GM23338 (cell line): ENCODE results near the gene BAZ1B. TPM values are rescaled to one million over a fixed set of nuclear protein-coding genes. Genes with fewer than 3 reads are reported as not detected.

ENCODE experiments used
- CTCF ChIP-seq, 2 experiments: fragments of 200-600 bp in 1 of 2; sonication (generic) in 1 of 2; conservative IDR thresholded peaks; 2 replicates each; pipeline versions ENCODE4 v1.5.1 to v1.6.1; 2016 to 2017; ENCODE audit warnings: antibody characterized with exemption in 2 of 2, low read depth in 2 of 2, mild to moderate bottlenecking in 2 of 2, moderate library complexity in 1 of 2
- STAT1 ChIP-seq: IDR thresholded peaks from one replicate; pipeline ENCODE4 v1.6.1; 2016; ENCODE audit warnings: antibody characterized with exemption; ENCODE audit not compliant: unreplicated experiment
- ZNF114 ChIP-seq: fragments of 250-450 bp; sonication (Bioruptor Pico); IDR thresholded peaks from 2 replicates; pipeline ENCODE4 v1.5.0; 2020; ENCODE audit warnings: mild to moderate bottlenecking, moderate library complexity
- polyA plus RNA-seq: library from polyadenylated mRNA; unstranded; fragments of >200 nt; fragmentation: Nextera tagmentation; extraction: Ambion mirVana; gene quantifications from 2 replicates; pipeline ENCODE4 v1.2.1, GENCODE V29; 2016
- small RNA-seq: library from RNA; depleted of rRNA; stranded (forward); fragments of <200 nt; gene quantifications from one replicate; pipeline ENCODE3, GENCODE V24; 2014; ENCODE audit warnings: low replicate concordance
- total RNA-seq: library from RNA; depleted of rRNA; stranded (reverse); fragments of >200 nt; shearing (Covaris generic); gene quantifications from 2 replicates; pipeline ENCODE4 v1.2.3, GENCODE V29; 2014; rRNA removed

Gene BAZ1B
- total and polyA plus RNA-seq, 2 experiments from 2014 or later: 40.4 to 70.7 TPM

- no peak for TF ChIP-seq CTCF (conservative IDR thresholded peaks at IDR 0.05; ENCODE audit: low read depth in 2 of 2)
- no peak for TF ChIP-seq STAT1
- TF ChIP-seq ZNF114 (CRISPR knock-in tag): no peak
These were observed 130.7 kb downstream of the BAZ1B start (continued) for GRCh38 chr7:73391396-73391795.

Small RNA genes within 50 kb of the gene (small RNA-seq; reads per million reads assigned to genes)
- gene RF00019 (not detected), gene RNU6-1198P (not detected)

Other genes starting within 250 kb of the BAZ1B start
- gene NSUN5, start 213.5 kb downstream of the BAZ1B start, total RNA-seq: 71.2 and 73.4 TPM in 2 replicates
- 59.5 and 65.6 TPM in 2 replicates for gene NSUN5, start 213.5 kb downstream of the BAZ1B start, polyA plus RNA-seq
- 0.10 TPM in 1 of 2 replicates, not detected in the other for gene TRIM50, start 194.2 kb downstream of the BAZ1B start, total RNA-seq
- 0.19 TPM in 1 of 2 replicates, not detected in the other for gene TRIM50, start 194.2 kb downstream of the BAZ1B start, polyA plus RNA-seq
- not detected in 2 replicates for gene FKBP6, start 194.1 kb downstream of the BAZ1B start, total RNA-seq
- 0.15 TPM in 1 of 2 replicates, not detected in the other for gene FKBP6, start 194.1 kb downstream of the BAZ1B start, polyA plus RNA-seq
- gene FZD9, start 88.5 kb downstream of the BAZ1B start, total RNA-seq: 4.2 and 5.5 TPM in 2 replicates
- 1.3 and 1.8 TPM in 2 replicates for gene FZD9, start 88.5 kb downstream of the BAZ1B start, polyA plus RNA-seq
- 12.0 and 17.0 TPM in 2 replicates for gene BCL7B, start 35.4 kb upstream of the BAZ1B start, total RNA-seq
- gene BCL7B, start 35.4 kb upstream of the BAZ1B start, polyA plus RNA-seq: 18.2 and 18.4 TPM in 2 replicates
- gene TBL2, start 56.3 kb upstream of the BAZ1B start, total RNA-seq: 21.7 and 27.8 TPM in 2 replicates
- 6.9 TPM in 2 replicates for gene TBL2, start 56.3 kb upstream of the BAZ1B start, polyA plus RNA-seq
- 8.6 and 25.7 TPM in 2 replicates for gene MLXIPL, start 102.2 kb upstream of the BAZ1B start, total RNA-seq
- gene MLXIPL, start 102.2 kb upstream of the BAZ1B start, polyA plus RNA-seq: 13.1 and 13.7 TPM in 2 replicates
- gene VPS37D, start 145.5 kb upstream of the BAZ1B start, total RNA-seq: 5.6 and 7.0 TPM in 2 replicates
- 1.8 and 2.2 TPM in 2 replicates for gene VPS37D, start 145.5 kb upstream of the BAZ1B start, polyA plus RNA-seq
- gene DNAJC30, start 161.2 kb upstream of the BAZ1B start, total RNA-seq: 1.3 and 2.8 TPM in 2 replicates
- gene DNAJC30, start 161.2 kb upstream of the BAZ1B start, polyA plus RNA-seq: 5.2 and 5.6 TPM in 2 replicates
- 57.2 and 62.1 TPM in 2 replicates for gene BUD23, start 161.3 kb upstream of the BAZ1B start, total RNA-seq
- gene BUD23, start 161.3 kb upstream of the BAZ1B start, polyA plus RNA-seq: 117 and 129 TPM in 2 replicates
- 9.4 and 19.8 TPM in 2 replicates for gene STX1A, start 197.4 kb upstream of the BAZ1B start, total RNA-seq
- 9.1 and 11.7 TPM in 2 replicates for gene STX1A, start 197.4 kb upstream of the BAZ1B start, polyA plus RNA-seq
- 16.3 and 24.6 TPM in 2 replicates for gene ABHD11, start 216.5 kb upstream of the BAZ1B start, total RNA-seq
- gene ABHD11, start 216.5 kb upstream of the BAZ1B start, polyA plus RNA-seq: 18.0 and 18.7 TPM in 2 replicates
- gene CLDN3, start 248.0 kb upstream of the BAZ1B start, total RNA-seq: 24.1 and 27.7 TPM in 2 replicates
- gene CLDN3, start 248.0 kb upstream of the BAZ1B start, polyA plus RNA-seq: 20.1 and 21.4 TPM in 2 replicates